Stimulated activated CD8-positive, alpha-beta memory T cell treated with anti-CD3 and anti-CD28 coated beads, Interleukin-4, amount 100 ng/mL, for 24 hours (primary cell): Measurements from ENCODE around the gene KIAA1671.
"Not testable (repeated sequence)": the region's sequence is repeated elsewhere in the genome, so short reads cannot be mapped to it uniquely, and the experiment has no call there.

Experiments used
- DNase-seq: peaks from one replicate; pipeline ENCODE4 v3.0.0-alpha.2; 2020; ENCODE audit warnings: low read depth

The KIAA1671 gene

GRCh38 chr22:24951942-24952836 lies at the start of gene KIAA1671:
TSS of gene KIAA1671 (plus strand) at chr22:24952716. CDS start at chr22:25028000, 75,284 bp downstream.
- peak; percentile 81 for DNase-seq

- no peak for DNase-seq
These were observed 46.6 kb upstream of the KIAA1671 start for GRCh38 chr22:24905909-24906308.

DNA sequence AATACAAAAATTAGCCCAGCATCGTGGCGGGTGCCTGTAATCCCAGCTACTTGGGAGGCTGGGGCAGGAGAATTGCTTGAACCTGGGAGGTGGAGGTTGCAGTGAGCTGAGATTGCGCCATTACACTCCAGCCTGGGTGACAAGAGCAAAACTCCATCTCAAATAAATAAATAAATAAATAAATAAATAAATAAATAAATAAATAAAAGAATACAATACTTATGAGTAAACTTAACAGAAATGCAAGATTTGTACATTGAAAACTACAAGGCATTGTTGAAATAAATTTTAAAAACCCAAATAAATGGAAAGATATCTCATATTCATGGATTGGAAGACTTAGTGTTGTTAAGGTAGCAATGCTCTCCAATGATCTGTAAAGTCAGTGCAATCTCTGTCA lies 45.4 kb upstream of the KIAA1671 start:
- DNase-seq, result not testable (repeated sequence)

- DNase-seq, result no peak
These were observed 32.5 kb upstream of the KIAA1671 start for GRCh38 chr22:24920029-24920428.

- no peak for DNase-seq
These were observed 26.7 kb upstream of the KIAA1671 start for GRCh38 chr22:24925586-24926427.

DNA sequence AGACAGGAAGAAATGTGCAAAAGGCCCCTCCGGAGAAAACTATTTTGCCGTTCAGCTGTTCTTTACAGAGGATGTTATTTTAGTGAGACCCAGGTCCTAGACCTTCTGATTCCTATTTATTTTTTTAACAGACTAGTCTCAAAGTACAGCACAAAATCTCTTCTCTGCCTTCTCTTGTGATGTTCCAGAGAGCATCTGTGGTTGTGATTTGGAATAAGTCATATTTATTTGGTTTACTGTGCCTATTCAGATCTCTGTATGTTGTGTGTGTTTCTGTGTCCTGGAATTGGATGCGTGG lies 26.1 kb upstream of the KIAA1671 start:
- no peak for DNase-seq

- DNase-seq, result no peak
These were observed 25.5 kb upstream of the KIAA1671 start for GRCh38 chr22:24926849-24927579.

DNA sequence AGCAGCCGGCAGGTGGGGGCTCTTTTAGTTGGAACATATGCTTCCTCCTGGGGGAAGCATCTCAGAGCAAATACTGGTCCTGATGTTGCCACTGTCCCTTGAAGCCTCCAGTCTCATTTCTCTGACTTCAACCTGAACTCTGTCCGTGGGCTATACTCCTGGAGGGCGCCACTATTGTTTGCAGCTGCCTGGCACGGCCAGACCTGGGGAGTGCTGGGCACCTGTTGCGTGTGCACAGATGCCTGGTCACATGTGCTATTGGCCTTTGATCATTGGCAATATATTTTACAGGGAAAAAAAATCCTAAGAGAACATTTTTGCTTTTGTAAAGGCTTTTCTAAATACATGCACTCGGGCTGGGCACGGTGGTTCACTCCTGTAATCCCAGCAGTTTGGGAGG lies 24.2 kb upstream of the KIAA1671 start:
- DNase-seq, result no peak

DNA sequence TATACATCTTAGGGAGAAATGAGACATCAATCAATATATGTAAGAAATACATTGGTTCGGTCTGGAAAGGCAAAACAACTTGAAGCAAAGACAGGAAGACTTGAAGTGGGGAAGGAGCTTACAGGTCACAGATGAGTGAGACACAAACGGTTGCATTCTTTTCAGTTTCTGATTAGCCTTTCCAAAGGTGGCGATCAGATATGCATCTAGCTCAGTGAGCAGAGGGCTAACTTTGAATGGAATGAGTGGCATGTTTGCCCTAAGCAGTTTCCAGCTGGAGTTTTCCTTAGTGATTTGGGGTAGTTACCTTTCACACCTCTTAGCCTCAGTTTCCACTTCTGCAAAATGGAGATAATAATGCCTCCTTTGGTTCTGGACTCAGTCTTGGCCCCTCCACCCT lies 21.8 kb upstream of the KIAA1671 start:
- DNase-seq, result no peak

DNA sequence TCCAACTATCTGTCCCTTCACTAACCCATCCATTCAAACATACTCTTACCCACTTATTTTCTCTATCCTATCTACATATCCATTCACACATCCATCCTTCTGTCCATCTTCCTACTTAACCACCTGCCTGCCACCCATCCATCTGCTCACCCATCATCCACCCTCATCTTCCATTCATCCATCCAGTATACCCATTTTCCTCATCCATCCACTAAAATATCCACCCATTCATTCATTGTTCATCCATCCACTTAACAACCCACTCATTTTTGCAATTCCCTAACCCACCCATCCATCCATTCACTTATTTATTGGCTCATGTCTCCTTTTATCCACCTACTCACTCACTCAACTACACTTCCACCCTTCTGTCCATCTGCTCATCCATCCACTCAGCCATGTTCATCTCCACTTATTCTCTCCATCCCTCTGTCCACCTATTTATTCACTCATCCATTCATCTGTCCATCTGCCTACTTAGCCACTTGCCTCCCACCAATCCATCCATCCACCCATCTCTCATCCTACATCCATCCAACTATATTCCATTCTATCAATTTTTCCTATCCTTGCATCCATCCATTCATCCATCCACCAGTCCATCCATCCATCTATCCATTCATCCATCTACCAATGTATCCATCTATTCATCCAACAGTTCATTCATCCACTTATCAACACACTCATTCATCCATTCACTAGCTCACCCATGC lies 16.6 kb upstream of the KIAA1671 start:
- no peak for DNase-seq

DNA sequence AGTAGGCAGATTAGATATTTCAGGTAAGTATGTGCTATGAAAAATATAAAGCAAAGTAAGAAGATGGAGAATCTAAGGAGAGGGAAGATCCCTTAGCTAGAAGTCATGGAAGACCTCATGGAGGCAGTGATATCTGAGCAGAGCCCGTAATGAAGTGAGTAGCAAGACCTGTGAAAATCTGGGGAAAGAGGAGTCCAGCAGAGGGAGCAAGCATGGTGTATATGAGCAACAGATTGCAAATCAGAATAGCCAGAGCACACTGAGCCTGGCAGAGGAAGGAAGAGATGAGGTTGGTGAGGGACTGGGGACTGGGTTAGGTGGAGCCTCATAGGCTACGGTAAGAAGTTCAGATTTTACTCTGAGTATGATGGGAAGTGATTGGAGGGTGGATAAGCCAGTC lies 15.4 kb upstream of the KIAA1671 start:
- no peak for DNase-seq

DNA sequence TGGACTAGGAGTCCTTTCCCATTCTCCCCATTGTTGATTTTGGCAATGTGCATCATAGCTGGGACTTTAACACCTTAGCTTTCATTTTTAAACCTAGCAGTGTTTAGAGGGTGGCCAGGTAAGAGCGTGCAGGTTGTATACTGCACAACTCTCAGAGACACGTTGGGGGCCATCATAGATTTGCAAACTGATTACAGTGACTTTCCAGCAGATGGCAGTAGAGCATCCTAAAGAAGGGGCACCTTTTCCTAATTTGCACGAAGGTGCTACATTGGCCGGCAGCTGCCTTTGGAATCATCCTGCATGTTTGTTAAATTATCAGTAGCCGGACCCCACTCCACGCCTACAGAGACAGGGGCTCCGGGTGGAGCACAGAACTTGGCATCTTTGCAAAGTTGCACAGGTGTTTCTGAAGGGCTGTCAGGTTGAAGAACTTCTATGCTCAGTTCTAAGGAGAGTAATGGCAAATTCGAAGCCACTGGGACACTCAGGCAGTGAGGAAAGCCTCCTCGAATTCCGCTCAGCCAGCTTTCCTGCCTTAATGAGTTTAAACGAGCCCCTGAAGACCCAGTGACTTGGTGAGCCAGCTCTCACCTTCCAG lies 13.7 kb upstream of the KIAA1671 start:
- no peak for DNase-seq

DNA sequence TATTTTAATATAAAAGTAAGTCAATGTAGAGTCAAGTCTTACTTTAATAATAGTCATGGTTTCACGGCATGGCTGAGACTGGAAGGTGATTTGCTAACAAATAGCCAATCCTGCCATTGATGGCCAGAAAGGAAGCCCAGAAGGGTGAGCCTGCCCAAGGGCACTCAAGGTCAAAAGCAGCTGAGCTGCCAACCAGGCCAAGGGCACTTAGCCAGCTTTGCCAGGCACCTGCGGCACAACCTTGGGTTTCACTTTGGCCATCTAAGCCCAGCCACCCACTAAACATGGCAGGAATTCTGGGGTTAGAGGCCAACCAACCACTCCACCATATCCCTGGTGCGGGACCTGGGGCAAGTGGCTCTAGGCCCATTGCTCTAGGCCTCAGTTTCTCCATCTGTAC lies 10.2 kb upstream of the KIAA1671 start:
- DNase-seq, result no peak

GRCh38 chr22:24944217-24944937 lies 8.1 kb upstream of the KIAA1671 start:
- no peak for DNase-seq

GRCh38 chr22:24945430-24945829 lies 7.1 kb upstream of the KIAA1671 start:
- DNase-seq, result no peak

- no peak for DNase-seq
These were observed 5.1 kb upstream of the KIAA1671 start for GRCh38 chr22:24947383-24947782.

- no peak for DNase-seq
These were observed 4.6 kb upstream of the KIAA1671 start for GRCh38 chr22:24947881-24948280.

- DNase-seq, result no peak
These were observed 3.9 kb upstream of the KIAA1671 start for GRCh38 chr22:24948356-24949202.

- DNase-seq, result no peak
These were observed 2.1 kb upstream of the KIAA1671 start for GRCh38 chr22:24950272-24950902.
